HL-60 (cell line): ENCODE data around the gene TIPARP.

ENCODE experiments used
- DNase-seq, 2 experiments: peaks; one replicate each; pipeline ENCODE4 v3.0.0-alpha.2; 2010 to 2020; ENCODE audit warnings: low read depth in 1 of 2, low spot score in 1 of 2
- H3K27ac ChIP-seq: fragments of 250-450 bp; sonication (Bioruptor Pico); replicated peaks from 2 replicates; pipeline ENCODE4 v1.5.1; 2020; ENCODE audit warnings: mild to moderate bottlenecking, moderate library complexity
- H3K27me3 ChIP-seq: fragments of 250-450 bp; sonication (Bioruptor Pico); 2 replicates; pipeline ENCODE4 v1.5.1; 2021; ENCODE audit warnings: mild to moderate bottlenecking, moderate library complexity; ENCODE audit not compliant: insufficient read depth, poor library complexity, severe bottlenecking
- H3K4me3 ChIP-seq: replicated peaks from 2 replicates; pipeline ENCODE4 v1.5.1; 2011; ENCODE audit warnings: mild to moderate bottlenecking, control low read depth, low read length; ENCODE audit not compliant: insufficient read depth
- GABPA ChIP-seq: IDR thresholded peaks from 2 replicates; pipeline ENCODE4 v1.6.1; 2012; ENCODE audit warnings: low read depth
- POLR2AphosphoS5 ChIP-seq: IDR thresholded peaks from 2 replicates; pipeline ENCODE4 v1.6.1; 2012; ENCODE audit warnings: low read depth
- REST ChIP-seq: IDR thresholded peaks from 2 replicates; pipeline ENCODE4 v1.6.1; 2012; ENCODE audit warnings: low read depth; ENCODE audit not compliant: insufficient replicate concordance
- SPI1 ChIP-seq: IDR thresholded peaks from 2 replicates; pipeline ENCODE4 v1.6.1; 2012; ENCODE audit warnings: low read depth, mild to moderate bottlenecking, borderline replicate concordance
- TF ChIP-seq, protein P1 (sequence below): IDR thresholded peaks from one replicate; pipeline ENCODE4 v1.5.1; 2011; ENCODE audit warnings: low read length, control low read depth, inconsistent platforms; ENCODE audit not compliant: insufficient read depth

TIPARP gene

DNA sequence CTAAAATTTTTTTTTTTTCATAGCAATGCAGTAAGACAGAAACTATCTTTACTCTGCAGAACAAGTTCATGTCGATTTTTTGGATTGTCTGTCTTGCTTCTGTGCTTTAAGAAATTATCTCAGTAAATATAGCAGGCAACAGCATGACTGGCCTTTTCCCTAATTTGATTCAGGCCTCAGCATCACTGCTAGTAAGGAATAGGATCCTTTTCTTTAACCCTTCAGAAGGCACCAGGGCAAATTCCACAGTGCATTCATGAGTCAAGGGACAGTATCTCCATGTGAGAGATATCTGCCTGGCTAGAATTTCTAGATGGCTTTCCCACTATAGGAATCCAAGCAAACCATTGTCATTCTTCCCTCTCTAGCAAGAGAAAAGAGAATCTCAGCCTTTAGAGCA is 71.4 kb downstream of the TIPARP start:
- Histone ChIP-seq H3K27ac (no peak overlapping the region), H3K27me3 (no peaks in the 10 kb centered on the region), H3K4me3 (no peak overlapping the region)
- DNase-seq, result no peak
- TF ChIP-seq SPI1 (no peak), REST (no peak), GABPA (no peak), POLR2AphosphoS5 (no peak)
- TF ChIP-seq, protein P1, sequence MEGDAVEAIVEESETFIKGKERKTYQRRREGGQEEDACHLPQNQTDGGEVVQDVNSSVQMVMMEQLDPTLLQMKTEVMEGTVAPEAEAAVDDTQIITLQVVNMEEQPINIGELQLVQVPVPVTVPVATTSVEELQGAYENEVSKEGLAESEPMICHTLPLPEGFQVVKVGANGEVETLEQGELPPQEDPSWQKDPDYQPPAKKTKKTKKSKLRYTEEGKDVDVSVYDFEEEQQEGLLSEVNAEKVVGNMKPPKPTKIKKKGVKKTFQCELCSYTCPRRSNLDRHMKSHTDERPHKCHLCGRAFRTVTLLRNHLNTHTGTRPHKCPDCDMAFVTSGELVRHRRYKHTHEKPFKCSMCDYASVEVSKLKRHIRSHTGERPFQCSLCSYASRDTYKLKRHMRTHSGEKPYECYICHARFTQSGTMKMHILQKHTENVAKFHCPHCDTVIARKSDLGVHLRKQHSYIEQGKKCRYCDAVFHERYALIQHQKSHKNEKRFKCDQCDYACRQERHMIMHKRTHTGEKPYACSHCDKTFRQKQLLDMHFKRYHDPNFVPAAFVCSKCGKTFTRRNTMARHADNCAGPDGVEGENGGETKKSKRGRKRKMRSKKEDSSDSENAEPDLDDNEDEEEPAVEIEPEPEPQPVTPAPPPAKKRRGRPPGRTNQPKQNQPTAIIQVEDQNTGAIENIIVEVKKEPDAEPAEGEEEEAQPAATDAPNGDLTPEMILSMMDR, result no peak

DNA sequence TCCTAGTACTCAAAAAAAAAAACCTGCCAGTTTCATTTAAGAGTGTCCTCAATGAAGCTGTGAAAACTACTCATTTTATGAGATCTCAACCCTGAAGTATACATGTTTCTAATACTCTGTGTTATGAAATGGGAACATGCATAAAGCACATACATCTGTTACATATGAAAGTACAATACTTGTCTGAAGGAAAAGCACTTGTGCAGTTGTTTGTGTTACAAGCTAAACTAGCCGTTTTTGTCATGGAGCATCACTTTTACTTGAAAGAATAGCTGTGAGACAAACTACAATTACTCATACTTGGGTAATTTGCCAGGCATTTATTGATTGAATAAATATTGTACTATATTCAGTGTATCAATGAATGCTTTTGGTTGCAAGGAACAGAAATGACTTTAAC is 72.7 kb downstream of the TIPARP start:
- no peak for TF ChIP-seq POLR2AphosphoS5
- TF ChIP-seq, protein P1, result no peak
- no peak for TF ChIP-seq GABPA
- no peak for TF ChIP-seq SPI1
- no peak for TF ChIP-seq REST
- H3K27me3 ChIP-seq, result no peaks in the 10 kb centered on the region
- no peak for DNase-seq
- H3K4me3 ChIP-seq, result no peak overlapping the region
- H3K27ac ChIP-seq, result no peak overlapping the region

- no peak for DNase-seq
- Histone ChIP-seq H3K4me3 (no peak overlapping the region), H3K27me3 (no peaks in the 10 kb centered on the region), H3K27ac (no peak overlapping the region)
- TF ChIP-seq GABPA, result no peak
- TF ChIP-seq SPI1, result no peak
- TF ChIP-seq, protein P1, result no peak
- no peak for TF ChIP-seq POLR2AphosphoS5
- no peak for TF ChIP-seq REST
These were observed 74.9 kb downstream of the TIPARP start for GRCh38 chr3:156749244-156749643.
